ENCODE data around the gene NDUFS3.

NDUFS3 gene

DNA sequence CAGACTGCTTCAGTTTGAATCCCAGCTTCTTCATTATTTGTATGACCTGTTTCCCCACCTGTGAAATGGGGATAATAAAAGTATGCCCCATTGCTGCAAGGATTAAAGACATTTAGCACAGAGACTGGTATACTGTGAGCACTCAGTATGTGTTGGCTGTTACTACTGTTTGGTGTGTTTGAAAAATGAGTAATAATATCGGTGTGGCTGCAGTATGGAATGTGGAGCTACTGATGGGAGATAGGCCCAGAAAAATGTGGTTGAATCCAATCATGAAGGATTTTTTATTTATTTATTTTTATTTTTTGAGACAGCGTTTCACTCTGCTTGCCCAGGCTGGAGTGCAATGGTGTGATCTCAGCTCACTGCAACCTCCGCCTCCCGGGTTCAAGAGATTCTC lies 24.4 kb downstream of the NDUFS3 start:
- no peak for TF ChIP-seq ZFX (IDR thresholded peaks at IDR 0.05; ENCODE audit: borderline replicate concordance)
- TF ChIP-seq, protein P1, sequence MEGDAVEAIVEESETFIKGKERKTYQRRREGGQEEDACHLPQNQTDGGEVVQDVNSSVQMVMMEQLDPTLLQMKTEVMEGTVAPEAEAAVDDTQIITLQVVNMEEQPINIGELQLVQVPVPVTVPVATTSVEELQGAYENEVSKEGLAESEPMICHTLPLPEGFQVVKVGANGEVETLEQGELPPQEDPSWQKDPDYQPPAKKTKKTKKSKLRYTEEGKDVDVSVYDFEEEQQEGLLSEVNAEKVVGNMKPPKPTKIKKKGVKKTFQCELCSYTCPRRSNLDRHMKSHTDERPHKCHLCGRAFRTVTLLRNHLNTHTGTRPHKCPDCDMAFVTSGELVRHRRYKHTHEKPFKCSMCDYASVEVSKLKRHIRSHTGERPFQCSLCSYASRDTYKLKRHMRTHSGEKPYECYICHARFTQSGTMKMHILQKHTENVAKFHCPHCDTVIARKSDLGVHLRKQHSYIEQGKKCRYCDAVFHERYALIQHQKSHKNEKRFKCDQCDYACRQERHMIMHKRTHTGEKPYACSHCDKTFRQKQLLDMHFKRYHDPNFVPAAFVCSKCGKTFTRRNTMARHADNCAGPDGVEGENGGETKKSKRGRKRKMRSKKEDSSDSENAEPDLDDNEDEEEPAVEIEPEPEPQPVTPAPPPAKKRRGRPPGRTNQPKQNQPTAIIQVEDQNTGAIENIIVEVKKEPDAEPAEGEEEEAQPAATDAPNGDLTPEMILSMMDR (IDR thresholded peaks at IDR 0.05): no peak
- no peak overlapping the region for H3K27ac ChIP-seq

DNA sequence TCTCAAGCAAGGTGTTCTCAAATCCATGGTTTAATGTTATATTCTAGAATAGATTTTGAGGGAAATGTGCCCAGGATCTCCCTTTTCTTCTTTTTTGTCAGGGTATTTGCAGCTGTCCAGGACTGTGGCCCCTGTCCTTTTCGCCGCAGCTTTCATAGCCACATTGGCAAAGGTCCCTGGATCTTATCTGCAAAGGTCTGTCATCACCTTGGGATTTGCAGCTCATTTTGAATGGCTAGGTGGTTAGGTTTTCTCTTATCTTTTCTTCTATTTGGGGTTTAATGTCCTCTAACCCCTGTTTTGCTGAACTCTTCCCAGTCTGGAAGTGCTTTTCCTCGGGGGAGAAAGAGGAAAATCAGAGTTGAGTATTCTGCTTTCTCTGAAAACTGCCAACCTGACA lies 27.0 kb downstream of the NDUFS3 start:
- TF ChIP-seq, protein P1 (IDR thresholded peaks at IDR 0.05): no peak
- no peak for TF ChIP-seq ZFX (IDR thresholded peaks at IDR 0.05; ENCODE audit: borderline replicate concordance)

DNA sequence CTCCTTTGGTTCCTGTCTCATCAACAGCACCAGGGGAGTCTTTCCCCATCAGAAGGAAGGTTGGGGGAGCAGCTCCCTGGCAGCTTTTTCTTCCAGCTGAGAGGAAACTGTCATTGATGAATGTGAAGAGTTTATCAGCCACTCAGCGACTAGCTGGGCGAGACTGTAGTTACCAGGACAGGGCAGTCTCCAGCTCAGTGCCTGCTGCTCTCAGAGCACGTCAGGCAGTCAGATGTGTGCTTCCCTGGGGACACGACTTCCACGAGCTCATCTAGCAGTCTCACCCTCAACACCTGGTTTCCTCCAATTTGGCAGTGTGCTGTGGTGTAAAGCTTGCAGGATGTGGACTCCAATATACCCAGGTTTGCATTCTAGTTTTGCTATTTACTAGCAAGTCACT lies 27.9 kb downstream of the NDUFS3 start:
- TF ChIP-seq, protein P1 (IDR thresholded peaks at IDR 0.05): no peak
- TF ChIP-seq ZFX (IDR thresholded peaks at IDR 0.05; ENCODE audit: borderline replicate concordance): no peak
- no peak overlapping the region for H3K27ac ChIP-seq

More for the DNA sequence above, 27.0 kb downstream of the NDUFS3 start:
- no peak overlapping the region for H3K27ac ChIP-seq

DNA sequence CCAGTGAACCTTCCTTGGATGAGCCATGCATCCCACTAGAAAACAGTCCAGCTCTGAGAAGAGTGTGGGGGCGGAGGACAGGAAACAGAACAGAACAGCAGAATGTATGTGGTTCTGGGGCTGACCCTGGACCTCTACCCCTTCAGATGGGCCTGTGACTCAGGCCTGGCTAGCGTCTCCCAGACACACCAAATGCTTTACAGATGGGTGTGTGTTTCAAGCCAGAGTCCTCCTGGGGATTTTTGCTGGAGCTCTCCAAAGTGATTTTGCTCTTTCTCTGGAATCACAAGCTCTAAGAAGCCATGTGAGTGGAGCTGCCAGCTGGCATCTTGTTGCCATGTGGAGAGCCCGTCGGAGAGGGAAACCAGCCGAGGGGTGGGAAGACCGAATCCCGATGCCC lies 28.5 kb downstream of the NDUFS3 start:
- no peak overlapping the region for H3K27ac ChIP-seq
- TF ChIP-seq, protein P1 (IDR thresholded peaks at IDR 0.05): no peak
- no peak for TF ChIP-seq ZFX (IDR thresholded peaks at IDR 0.05; ENCODE audit: borderline replicate concordance)

DNA sequence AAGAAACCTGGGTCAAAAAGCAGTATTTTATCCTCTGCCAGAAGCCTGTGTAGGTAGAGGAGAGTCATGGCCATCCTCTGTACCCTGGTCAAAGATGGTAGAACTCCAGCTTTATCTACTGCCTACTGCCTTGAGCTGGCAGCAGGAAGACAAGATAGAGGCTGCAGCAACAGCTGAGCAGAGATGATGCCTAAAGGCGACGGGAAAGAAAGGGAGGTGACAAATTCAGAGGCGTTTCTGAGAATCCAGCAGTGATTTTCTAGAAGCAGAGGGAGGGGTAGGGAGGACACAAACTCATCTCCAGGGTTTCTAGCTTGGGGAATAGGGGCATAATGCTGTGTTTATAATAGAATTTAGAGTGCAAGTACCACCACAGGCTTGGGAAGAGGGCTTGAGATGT lies 30.8 kb downstream of the NDUFS3 start:
- TF ChIP-seq ZFX (IDR thresholded peaks at IDR 0.05; ENCODE audit: borderline replicate concordance): no peak
- TF ChIP-seq, protein P1 (IDR thresholded peaks at IDR 0.05): no peak
- no peak overlapping the region for H3K27ac ChIP-seq

DNA sequence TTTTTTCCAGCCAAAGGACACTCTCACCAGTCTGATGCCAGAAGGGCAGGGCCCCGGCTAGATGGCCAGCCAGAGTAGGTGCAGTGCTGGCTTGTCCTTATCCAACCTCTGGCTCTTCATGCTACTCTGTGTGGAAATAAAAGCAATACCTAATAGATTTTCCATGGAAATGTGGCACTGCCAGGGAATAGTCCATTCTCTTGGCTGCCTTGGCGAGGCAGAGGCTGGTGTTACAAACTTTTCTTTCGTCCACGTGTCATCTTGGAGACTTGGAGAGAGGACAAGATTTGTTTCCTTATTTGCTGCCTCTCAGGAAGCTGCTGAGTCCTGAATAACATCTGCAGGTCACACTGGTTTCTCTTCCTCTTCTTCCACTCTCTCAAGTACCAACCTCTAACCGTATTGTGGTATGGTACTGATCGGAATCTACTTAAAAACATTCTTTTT lies 32.5 kb downstream of the NDUFS3 start:
- TF ChIP-seq, protein P1 (IDR thresholded peaks at IDR 0.05): no peak
- no peak for TF ChIP-seq ZFX (IDR thresholded peaks at IDR 0.05; ENCODE audit: borderline replicate concordance)
- H3K27ac ChIP-seq: no peak overlapping the region

DNA sequence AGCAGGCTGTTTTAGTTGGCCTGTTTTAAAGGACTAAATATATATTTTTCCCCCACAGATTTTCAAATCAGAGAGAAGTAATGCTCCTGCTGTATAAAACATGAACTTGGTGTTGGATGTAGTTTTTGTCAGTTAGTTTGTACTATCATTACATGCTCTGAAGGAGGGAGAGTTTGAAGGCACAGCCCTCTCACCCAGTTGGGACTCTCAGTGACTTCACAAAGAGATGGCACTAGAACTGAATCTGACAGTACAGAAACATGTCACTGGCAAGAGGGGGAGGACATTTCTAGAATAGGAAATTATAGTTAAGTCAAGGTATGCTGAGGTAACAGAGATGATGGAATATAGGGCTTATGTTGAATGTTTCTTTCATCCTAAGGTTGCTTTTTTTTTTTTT lies 36.4 kb downstream of the NDUFS3 start:
- no peak overlapping the region for H3K27ac ChIP-seq
- TF ChIP-seq, protein P1 (IDR thresholded peaks at IDR 0.05): no peak
- no peak for TF ChIP-seq ZFX (IDR thresholded peaks at IDR 0.05; ENCODE audit: borderline replicate concordance)
